ENCODE data around the gene ORM2. TPM values are rescaled to one million over a fixed set of nuclear protein-coding genes. Genes with fewer than 3 reads are reported as not detected.

ORM2 gene
- total and polyA plus RNA-seq, 2 experiments from 2014 or later: 0.76 TPM

DNA sequence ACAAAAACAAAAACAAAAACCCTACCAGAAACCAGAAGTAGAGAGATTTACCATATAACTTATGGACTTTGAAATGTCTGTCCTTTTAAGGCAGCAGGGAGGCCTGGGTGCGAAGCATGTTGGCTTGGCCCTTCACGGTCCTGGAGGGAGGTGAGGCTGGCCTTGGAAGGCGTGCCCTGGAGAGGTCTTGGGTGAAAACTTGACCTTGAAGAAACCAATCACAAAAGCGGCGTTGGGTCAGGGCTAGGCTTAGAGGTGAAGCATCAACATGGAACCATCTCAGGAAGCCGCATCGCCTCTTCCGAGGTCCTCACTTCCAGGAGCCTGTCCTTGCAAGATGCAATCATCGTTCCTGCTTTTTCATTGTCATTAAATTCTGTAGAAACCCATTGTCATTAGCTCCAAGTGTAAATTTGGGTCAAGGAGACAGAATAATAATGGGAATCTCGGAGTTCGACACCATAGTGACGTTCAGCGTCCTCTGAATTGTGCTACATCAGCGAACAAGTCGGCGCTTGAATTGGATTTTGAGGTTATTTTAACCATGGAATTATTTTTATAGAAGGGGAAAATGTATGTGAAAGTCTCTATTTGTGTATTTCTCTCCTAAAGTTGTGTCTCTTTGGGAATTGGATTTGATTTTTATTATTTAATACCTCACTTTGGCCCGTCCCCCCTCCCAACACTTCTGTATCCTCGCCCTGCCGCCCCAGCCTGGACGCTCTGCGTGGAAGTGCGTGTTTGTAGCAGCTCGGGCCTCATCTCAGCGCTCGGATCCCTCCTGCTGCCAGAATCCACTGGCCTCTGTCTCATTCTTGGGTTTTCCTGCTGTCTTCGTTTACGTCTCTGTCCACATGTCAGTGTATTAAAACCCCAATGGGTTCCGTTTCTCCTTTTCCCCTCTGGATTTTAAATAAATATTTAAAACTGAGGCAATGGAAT, 17.8 kb upstream of the ORM2 start:
- Histone ChIP-seq H2AFZ (no peak overlapping the region), H3K4me1 (ENCODE audit: insufficient read depth) (no peaks in the 10 kb centered on the region), H3K36me3 (ENCODE audit: insufficient read depth) (no peaks in the 10 kb centered on the region), H3K27ac (ENCODE audit: low read depth) (0 out of 2 replicates have a peak overlapping the region, but pooled peaks have one; percentile 19), H3K4me3 (no peak overlapping the region), H4K20me1 (replicated peaks; ENCODE audit: insufficient read depth) (no peaks in the 10 kb centered on the region), H3F3A (replicated peaks; ENCODE audit: low read depth) (no peaks in the 10 kb centered on the region), H3K9me2 (ENCODE audit: insufficient read depth) (no peaks in the 10 kb centered on the region), H3K27me3 (ENCODE audit: insufficient read depth) (no peaks in the 10 kb centered on the region), H3K79me2 (replicated peaks; ENCODE audit: insufficient read depth) (no peaks in the 10 kb centered on the region), H3K4me2 (no peak overlapping the region)
- ATAC-seq: no peak
- 0 out of 3 replicates have a peak, but pooled peaks cover 3% of the 10 kb centered on the region for H3K36me3 Mint-ChIP-seq (ENCODE audit: low read depth)
- no peaks in the 10 kb centered on the region; the same call in 2 of the 3 replicates for H3K9me3 Mint-ChIP-seq
- TF ChIP-seq EZH2 (IDR thresholded peaks at IDR 0.05; ENCODE audit: low read depth, unreplicated experiment) (no peak), EZH2phosphoT487 (IDR thresholded peaks at IDR 0.05; ENCODE audit: unreplicated experiment) (no peak), CREB1 (CRISPR knock-in tag; IDR thresholded peaks at IDR 0.05; ENCODE audit: low read depth) (no peak), ETS1 (IDR thresholded peaks at IDR 0.05) (no peak), ZNF331 (CRISPR knock-in tag; IDR thresholded peaks at IDR 0.05; ENCODE audit: low read depth) (no peak), POLR2AphosphoS5 (IDR thresholded peaks at IDR 0.05; ENCODE audit: low read depth) (no peak), STAT1 (IDR thresholded peaks at IDR 0.05; ENCODE audit: unreplicated experiment) (no peak), CTCF (conservative IDR thresholded peaks at IDR 0.05; ENCODE audit: low read depth in 2 of 2) (no peak), ZNF114 (CRISPR knock-in tag; IDR thresholded peaks at IDR 0.05) (no peak), ZNF462 (CRISPR knock-in tag; IDR thresholded peaks at IDR 0.05) (no peak), NANOG (IDR thresholded peaks at IDR 0.05; ENCODE audit: borderline replicate concordance) (no peak), REST (IDR thresholded peaks at IDR 0.05; ENCODE audit: unreplicated experiment) (no peak), JUNB (IDR thresholded peaks at IDR 0.05; ENCODE audit: unreplicated experiment) (no peak)
- peaks cover 3% of the 10 kb centered on the region; the same call in 2 of the 3 replicates for H3K4me1 Mint-ChIP-seq
- no peak for DNase-seq (ENCODE audit: low spot score)
- H3K27me3 Mint-ChIP-seq (ENCODE audit: insufficient read depth, low read depth, poor library complexity): peaks cover 4% of the 10 kb centered on the region
- no peak overlapping the region for H3K4me3 Mint-ChIP-seq
- H3K27ac Mint-ChIP-seq: no peak overlapping the region
